ENCODE data around the gene SET.

The SET gene

DNA sequence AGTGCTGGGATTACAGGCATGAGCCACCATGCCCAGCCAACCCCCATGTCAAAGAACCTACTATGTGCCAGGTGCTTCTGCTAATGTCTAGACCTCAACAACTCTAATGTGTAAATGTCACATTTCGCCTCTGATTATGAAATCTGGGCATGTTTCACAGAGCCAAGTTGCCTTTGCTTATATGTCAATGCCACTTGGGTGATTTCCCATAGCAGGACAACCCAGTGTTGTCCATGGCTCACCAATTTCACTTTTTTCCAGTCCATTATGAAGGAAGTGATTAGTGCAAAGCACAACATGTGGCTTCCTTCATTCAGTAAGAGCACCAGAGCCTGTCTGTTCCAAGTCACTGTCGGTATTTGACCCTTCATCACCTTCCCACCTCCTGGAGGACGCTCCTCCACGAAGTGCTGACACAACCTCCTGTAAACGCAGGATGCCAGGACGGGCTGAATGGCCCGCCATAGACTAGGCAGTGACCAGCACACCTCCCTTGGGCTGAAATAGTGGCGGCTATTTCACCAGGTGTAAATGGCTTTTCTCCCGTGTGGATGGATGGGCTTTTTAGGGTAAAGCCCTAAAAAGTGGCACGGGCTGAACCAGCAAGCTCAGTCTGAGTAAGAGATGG lies 12.3 kb downstream of the SET start:
- H3K4me3 ChIP-seq (replicated peaks; ENCODE audit: low read depth, low read length): no peak overlapping the region
- no peak for DNase-seq (ENCODE audit: low read depth)
- TF ChIP-seq, protein P1, sequence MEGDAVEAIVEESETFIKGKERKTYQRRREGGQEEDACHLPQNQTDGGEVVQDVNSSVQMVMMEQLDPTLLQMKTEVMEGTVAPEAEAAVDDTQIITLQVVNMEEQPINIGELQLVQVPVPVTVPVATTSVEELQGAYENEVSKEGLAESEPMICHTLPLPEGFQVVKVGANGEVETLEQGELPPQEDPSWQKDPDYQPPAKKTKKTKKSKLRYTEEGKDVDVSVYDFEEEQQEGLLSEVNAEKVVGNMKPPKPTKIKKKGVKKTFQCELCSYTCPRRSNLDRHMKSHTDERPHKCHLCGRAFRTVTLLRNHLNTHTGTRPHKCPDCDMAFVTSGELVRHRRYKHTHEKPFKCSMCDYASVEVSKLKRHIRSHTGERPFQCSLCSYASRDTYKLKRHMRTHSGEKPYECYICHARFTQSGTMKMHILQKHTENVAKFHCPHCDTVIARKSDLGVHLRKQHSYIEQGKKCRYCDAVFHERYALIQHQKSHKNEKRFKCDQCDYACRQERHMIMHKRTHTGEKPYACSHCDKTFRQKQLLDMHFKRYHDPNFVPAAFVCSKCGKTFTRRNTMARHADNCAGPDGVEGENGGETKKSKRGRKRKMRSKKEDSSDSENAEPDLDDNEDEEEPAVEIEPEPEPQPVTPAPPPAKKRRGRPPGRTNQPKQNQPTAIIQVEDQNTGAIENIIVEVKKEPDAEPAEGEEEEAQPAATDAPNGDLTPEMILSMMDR (IDR thresholded peaks at IDR 0.05; ENCODE audit: low read length, missing control alignments): no peak

DNA sequence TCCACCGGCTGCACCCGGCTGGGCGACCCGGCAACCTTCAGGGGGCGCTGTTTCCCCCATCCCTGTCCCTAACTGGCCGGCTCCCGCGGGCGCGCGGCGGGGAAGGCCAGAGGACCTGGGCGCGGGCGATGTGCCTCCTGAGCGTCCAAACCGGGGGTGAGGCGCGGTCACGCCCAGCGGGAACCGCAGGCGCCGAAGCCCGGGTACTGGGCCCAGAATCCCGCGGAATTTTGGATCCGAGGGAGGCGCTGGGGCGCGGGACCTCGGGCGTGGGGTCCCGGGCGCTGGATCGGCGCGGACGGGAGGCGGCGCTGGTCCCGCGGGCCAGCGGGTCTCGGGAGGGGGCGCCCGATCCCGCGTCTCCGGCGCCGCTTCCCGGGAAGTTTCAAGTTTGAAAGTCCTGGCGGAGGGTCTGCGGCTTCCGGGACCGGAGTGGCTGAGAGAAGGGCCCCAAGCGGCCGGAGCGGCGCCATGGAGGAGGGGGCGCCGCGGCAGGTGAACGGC lies 13.5 kb downstream of the SET start, which contains the start of gene PKN3:
Gene PKN3, plus strand, starts transcription at position 59 of the 504 bp plus-strand sequence. Its CDS starts 413 bp downstream, at position 472.
- TF ChIP-seq, protein P1 (IDR thresholded peaks at IDR 0.05; ENCODE audit: low read length, missing control alignments): peak; percentile 58
- DNase-seq (ENCODE audit: low read depth): peak; percentile 75
- peak within 1 kb of the TSS; percentile 65 for H3K4me3 ChIP-seq (replicated peaks; ENCODE audit: low read depth, low read length)

DNA sequence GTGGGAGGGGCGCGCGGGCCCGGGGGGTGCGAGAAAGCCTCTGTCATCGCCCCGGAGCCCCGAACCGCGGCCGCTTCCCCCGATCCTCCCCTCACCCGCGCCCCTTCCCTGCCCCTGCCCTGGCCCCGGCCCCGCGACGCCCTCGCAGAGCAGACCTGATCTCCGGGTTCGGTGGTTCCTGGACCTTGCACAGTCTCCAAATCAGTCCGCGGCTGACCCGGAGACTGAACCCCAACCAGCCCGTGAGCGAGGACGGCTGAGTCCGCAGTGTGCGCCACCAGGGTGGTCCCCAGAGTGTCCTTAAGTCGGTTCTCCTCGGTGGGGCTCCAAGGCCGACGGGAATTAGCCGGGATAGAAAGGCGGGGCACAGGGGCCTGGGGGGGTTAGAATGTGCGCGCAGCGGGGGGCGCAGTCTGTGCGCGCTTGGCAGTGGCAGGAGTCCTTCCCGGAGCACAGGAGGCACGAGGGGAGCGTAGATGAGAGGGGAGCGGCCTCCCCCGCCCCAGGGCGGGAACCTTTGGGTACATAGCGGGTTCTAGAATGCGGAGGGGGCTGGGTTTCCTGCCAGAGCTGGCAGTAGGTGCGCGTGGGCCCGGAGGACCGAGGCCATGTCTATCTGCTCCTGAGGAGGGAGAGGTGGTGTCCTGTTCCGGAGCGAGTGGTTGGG lies 14.1 kb downstream of the SET start:
- no peak for DNase-seq (ENCODE audit: low read depth)
- TF ChIP-seq, protein P1 (IDR thresholded peaks at IDR 0.05; ENCODE audit: low read length, missing control alignments): no peak
- H3K4me3 ChIP-seq (replicated peaks; ENCODE audit: low read depth, low read length): peak overlapping the region; percentile 65

DNA sequence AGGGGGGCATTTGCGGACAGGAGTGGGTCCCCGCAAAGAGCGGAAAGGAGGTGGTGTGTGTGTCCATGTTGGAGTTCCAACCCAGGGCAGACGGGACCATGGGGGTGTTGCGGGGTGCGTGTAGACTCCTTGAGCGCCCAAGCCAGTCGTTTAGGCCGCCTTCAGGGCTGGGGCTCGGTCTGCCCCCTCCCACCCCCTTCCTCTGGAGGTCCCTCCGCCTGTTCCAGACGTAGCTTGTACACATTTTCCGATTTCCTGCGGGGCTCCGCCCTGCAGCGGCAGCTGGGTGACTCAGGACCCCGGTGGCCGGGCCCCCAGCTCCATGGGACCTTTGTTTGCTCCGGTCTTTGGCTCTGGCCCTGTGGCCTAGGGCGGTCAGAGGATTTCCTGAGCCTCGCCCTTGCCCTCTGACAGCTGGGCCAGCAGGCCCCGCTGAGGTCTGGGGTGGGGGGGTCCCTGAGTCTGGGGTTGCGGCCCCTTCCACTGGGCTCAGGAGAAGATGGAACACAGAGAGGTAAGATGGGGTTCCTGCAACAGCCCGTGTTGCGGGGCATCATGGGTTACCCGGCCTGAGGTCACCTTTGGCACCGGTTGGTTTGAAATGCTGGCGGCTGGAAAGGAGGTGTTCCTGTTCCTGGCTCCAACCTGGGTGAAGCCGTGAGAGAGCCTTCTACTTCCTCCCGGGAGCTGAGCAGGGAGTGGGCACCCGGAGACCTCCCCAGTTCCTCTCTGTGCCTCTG lies 14.8 kb downstream of the SET start:
- TF ChIP-seq, protein P1 (IDR thresholded peaks at IDR 0.05; ENCODE audit: low read length, missing control alignments): no peak
- DNase-seq (ENCODE audit: low read depth): no peak
- peak overlapping the region; percentile 65 for H3K4me3 ChIP-seq (replicated peaks; ENCODE audit: low read depth, low read length)

DNA sequence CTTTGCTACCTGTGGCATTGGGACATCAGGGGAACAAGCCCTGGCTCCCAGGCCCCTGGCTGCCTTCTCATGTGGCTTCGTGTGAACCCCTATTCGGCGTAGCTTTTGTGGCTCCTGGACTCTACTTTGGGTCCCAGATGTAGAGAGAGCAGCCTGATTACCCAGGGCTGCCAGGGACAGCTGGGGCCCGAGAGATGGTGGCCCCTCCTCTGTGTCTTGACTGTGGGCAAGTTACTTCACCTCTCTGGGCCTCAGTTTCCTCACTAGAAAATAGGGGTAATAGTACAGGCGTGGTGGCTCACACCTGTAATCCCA lies 15.3 kb downstream of the SET start:
- no peak overlapping the region for H3K4me3 ChIP-seq (replicated peaks; ENCODE audit: low read depth, low read length)
- DNase-seq (ENCODE audit: low read depth): no peak
- TF ChIP-seq, protein P1 (IDR thresholded peaks at IDR 0.05; ENCODE audit: low read length, missing control alignments): no peak

DNA sequence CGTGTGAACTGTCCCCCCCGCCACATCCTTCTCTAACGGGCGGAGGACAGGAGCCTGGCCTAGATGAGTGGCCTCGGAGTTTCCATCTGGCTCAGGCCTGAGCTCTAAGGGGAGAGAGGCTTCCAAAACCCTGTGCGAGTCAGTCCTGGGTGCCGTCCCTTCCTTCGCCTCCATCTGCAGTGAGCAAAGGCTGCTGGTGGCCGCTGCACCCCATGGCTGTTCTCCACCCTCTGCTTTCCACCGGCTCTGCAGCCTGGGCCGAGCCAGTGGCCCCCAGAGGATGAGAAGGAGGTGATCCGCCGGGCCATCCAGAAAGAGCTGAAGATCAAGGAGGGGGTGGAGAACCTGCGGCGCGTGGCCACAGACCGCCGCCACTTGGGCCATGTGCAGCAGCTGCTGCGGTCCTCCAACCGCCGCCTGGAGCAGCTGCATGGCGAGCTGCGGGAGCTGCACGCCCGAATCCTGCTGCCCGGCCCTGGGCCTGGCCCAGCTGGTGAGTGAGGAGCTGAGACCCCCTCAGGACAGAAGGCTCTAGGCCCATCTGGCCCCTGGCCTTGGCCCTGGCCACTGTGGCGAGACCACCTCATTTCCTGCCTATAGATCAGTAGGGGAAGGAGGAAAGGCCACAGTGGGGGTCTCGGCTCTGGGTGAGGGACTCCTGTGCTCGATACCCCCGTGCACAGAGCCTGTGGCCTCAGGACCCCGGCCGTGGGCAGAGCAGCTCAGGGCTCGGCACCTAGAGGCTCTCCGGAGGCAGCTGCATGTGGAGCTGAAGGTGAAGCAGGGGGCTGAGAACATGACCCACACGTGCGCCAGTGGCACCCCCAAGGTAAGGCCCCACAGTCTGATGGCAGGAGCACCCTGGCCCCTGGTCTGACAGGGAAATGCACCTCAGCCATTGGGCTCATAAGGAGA lies 16.3 kb downstream of the SET start:
- DNase-seq (ENCODE audit: low read depth): no peak
- H3K4me3 ChIP-seq (replicated peaks; ENCODE audit: low read depth, low read length): no peak overlapping the region
- TF ChIP-seq, protein P1 (IDR thresholded peaks at IDR 0.05; ENCODE audit: low read length, missing control alignments): no peak

Measured in fibroblast of pulmonary artery (primary cell).